Sciatic nerve (tissue), 2 donors: ENCODE data around the gene ST14. TPM values are rescaled to one million over a fixed set of nuclear protein-coding genes. Genes with fewer than 3 reads are reported as not detected.
A peak's percentile ranks its signal among the peaks of the same experiment; 100 is the strongest.
"Not testable (repeated sequence)": the region's sequence is repeated elsewhere in the genome, so short reads cannot be mapped to it uniquely, and the experiment has no call there.

Experiments
- ATAC-seq: fragments of 200-7000 bp; cut with Tn5 transposase; one replicate; pipeline ENCODE4 v1.9.1; 2020; ENCODE audit warnings: mild to moderate bottlenecking, moderate library complexity
- DNase-seq: peaks from one replicate; pipeline ENCODE4 v3.0.0-alpha.2; 2020; ENCODE audit warnings: low spot score
- intact Hi-C: fragments of 100-400 bp; cut with DNase I; formaldehyde crosslinking; loops from one replicate; pipeline ENCODE4 v1.14.2; 2022
- total RNA-seq: library from RNA; stranded (reverse); fragmentation: NEBNext Ultra II Directional; extraction: Animal tissue kit (Norgen Biotek cat#: 25700); gene quantifications from one replicate; pipeline ENCODE4 v1.2.1, GENCODE V29; 2021
- donor health status: DM: no; HTN: no; CAD: no.
- donor health status: DM: no; HTN: no; CAD: no.

The ST14 gene
- total RNA-seq, 1 donor from 2014 or later, result 2.8 TPM

- intact Hi-C loops, result no loop called here
- peak; percentile 57 for ATAC-seq
- no peak for DNase-seq
Observed at GRCh38 chr11:130180491-130180890, 20.9 kb downstream of the ST14 start.

DNA sequence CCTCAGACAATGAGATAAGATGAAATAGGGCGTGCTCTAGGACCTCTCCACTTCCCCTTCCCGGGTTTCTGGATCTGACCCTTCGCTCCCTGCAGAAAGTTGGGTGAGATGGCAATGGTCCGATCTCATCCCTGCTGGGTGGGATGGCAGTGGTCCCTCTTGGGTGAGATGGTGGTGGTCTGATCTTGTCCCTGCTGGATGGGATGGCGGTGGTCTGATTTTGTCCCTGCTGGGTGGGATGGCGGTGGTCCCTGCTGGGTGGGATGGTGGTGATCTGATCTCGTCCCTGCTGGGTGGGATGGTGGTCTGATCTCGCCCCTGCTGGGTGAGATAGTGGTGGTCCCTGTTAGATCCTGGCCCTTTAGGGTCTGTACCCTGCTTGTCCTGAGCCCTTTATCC, 21.3 kb downstream of the ST14 start:
- DNase-seq (no peak), ATAC-seq (no peak)
- intact Hi-C loops, result no loop called here

- intact Hi-C loops, result no loop called here
- ATAC-seq (no peak), DNase-seq (no peak)
Observed at GRCh38 chr11:130181295-130182272, 22.0 kb downstream of the ST14 start.

GRCh38 chr11:130183878-130184610, 24.5 kb downstream of the ST14 start:
- intact Hi-C loops, result no loop called here
- ATAC-seq (no peak), DNase-seq (no peak)

- no peak for DNase-seq
- ATAC-seq, result no peak
- intact Hi-C loops, result no loop called here
Observed at GRCh38 chr11:130187096-130187495, 27.5 kb downstream of the ST14 start.

DNA sequence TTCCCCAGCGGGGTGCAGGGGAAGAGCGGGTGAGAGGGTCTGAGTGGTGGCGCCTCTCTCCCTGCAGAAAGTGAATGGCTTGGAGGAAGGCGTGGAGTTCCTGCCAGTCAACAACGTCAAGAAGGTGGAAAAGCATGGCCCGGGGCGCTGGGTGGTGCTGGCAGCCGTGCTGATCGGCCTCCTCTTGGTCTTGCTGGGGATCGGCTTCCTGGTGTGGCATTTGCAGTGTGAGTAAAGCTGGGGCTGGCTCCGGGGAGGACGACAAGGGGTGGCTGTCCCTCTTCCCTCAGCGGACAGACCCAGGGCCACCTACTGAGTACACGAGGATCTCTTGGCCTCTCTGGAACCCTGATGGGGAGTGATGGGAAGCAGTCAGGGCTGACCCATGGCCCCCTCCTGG, 28.5 kb downstream of the ST14 start:
- DNase-seq, result no peak
- intact Hi-C loops, result no loop called here
- no peak for ATAC-seq

DNA sequence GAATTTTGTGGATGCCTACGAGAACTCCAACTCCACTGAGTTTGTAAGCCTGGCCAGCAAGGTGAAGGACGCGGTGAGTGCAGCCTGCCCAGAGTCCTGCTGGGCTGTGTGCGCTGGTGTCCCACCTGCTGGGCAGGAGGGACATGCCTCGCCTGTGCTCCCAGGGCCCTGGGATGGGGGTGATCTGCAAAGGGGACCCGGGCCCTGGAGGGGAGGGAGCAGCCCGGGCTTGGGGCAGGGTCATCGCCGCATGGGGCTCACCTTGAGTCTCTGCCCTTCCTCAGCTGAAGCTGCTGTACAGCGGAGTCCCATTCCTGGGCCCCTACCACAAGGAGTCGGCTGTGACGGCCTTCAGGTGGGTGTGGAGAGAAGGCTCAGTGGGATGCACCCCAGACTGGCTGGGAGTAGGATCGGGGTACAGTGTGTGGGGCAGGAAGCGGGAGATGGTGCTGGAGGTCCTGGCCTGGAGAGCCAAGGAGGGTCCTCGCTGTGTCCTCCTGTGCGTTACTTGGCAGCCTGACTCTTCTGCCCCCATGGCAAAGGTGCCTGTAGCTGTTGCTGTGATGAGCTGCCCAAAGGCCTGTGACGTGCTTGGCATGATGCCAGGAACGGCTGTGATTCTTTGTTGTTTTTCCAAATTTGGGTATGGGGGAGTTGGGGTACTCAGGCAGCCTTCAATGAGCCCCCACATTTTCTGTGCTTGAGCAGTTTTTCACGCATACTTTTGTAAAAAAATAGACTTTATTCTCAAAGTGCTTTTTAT, 29.2 kb downstream of the ST14 start:
- ATAC-seq (no peak), DNase-seq (no peak)
- intact Hi-C loops, result no loop called here

GRCh38 chr11:130189492-130190210, 30.1 kb downstream of the ST14 start:
- ATAC-seq (no peak), DNase-seq (no peak)
- intact Hi-C loops, result no loop called here

- DNase-seq, result no peak
- no peak for ATAC-seq
- intact Hi-C loops, result no loop called here
Observed at GRCh38 chr11:130190371-130190881, 30.8 kb downstream of the ST14 start.

DNA sequence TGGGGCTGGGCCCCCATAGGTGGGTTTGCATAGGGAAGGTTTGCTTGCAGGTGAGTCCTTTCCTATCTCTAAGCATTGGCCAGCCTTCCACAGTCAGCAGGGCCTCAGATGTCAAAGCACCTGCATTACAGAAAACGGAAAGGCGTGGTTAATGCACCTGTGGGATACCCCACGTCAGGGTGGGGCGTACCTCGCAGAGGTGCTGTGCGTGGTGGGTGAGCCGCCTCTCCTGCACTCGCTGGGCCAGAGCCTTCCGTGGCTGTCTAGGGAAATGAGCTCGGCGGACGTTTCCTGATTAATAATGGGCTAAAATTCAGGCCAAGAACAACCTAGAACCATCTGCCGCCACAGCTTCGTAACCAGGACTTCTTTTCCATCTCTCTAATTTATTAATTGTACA, 32.3 kb downstream of the ST14 start:
- ATAC-seq (no peak), DNase-seq (no peak)
- intact Hi-C loops, result no loop called here

GRCh38 chr11:130192845-130193267, 33.3 kb downstream of the ST14 start:
- DNase-seq (no peak), ATAC-seq (no peak)
- intact Hi-C loops, result no loop called here

GRCh38 chr11:130193551-130193950, 34.0 kb downstream of the ST14 start:
- DNase-seq, intact Hi-C loops, ATAC-seq: not testable (repeated sequence)

GRCh38 chr11:130194241-130195023, 34.9 kb downstream of the ST14 start:
- intact Hi-C loops, result no loop called here
- no peak for ATAC-seq
- DNase-seq, result no peak

- DNase-seq (no peak), ATAC-seq (no peak)
- intact Hi-C loops, result no loop called here
Observed at GRCh38 chr11:130197386-130198035, 37.9 kb downstream of the ST14 start.

DNA sequence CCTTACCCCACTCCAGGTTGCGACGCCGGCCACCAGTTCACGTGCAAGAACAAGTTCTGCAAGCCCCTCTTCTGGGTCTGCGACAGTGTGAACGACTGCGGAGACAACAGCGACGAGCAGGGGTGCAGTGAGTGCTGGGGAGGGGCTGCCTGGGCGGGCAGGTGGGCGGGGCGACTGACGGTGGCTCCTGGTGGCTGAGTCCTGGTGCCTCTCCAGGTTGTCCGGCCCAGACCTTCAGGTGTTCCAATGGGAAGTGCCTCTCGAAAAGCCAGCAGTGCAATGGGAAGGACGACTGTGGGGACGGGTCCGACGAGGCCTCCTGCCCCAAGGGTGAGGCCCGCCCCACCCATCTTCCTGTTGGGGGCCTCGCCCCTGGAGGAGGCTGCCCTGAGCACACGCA, 38.7 kb downstream of the ST14 start:
- DNase-seq, result no peak
- ATAC-seq, result no peak
- intact Hi-C loops, result no loop called here

- no peak for DNase-seq
- intact Hi-C loops, result no loop called here
Observed at GRCh38 chr11:130198964-130199363, 39.4 kb downstream of the ST14 start.

DNA sequence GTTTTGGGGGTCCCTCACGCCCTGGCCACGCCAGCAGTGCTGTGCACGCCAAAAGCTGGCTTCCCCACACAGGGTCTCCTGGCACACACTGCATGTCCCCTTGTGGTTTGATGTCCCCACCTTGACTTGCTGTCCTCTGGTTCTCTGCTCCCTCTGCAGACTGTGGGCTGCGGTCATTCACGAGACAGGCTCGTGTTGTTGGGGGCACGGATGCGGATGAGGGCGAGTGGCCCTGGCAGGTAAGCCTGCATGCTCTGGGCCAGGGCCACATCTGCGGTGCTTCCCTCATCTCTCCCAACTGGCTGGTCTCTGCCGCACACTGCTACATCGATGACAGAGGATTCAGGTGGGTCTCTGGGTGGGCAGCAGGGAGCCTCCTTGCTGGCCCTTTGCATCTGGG, 40.2 kb downstream of the ST14 start:
- DNase-seq (no peak), ATAC-seq (no peak)
- intact Hi-C loops, result no loop called here

More at GRCh38 chr11:130198964-130199363, 39.4 kb downstream of the ST14 start:
- ATAC-seq, result no peak
